Amniotic stem cell (primary cell): ENCODE measurements around the gene RAC2.

Experiments
- DNase-seq: peaks from one replicate; lab custom pipeline; 2025; lab: John Stamatoyannopoulos, UW

The RAC2 gene

DNA sequence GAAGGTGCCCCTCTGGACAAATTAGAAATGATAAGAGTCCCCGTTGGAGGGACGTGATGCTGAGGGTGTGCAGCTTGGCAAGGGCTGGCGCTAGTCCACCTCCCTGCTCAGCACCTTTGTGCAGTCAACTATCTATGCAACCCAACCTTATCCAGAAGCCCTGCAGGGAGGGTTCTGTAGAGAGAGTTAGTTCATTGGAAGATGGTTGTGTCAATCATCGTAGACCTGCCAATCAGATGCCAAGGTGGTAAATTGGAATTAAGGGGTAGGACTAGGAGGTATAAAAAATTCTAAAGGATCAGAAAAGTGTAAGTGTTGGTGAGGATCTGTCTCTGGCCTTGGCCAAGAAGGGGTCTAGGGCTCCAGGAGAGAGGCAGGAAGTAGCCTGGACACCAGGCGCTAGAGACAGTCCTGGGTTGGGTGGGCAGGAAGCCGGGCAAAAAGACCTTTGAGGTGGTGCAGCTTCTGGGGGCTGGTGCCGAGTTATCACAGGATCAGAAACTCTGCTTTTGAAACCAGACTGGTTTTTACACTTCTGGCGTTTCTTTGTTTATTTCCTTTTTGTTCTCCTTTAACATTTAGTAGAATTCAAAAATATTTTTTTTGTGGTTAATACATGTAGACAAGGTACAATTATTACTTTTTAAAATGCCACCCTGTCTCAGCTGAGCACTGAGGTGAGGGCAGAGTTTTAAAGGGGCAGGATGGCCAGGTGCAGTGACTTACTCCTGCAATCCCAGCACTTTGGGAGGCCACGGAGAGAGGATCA lies 57.7 kb downstream of the RAC2 start:
- DNase-seq = no peak

GRCh38 chr22:37185646-37186227 lies 58.3 kb downstream of the RAC2 start:
- no peak for DNase-seq

DNA sequence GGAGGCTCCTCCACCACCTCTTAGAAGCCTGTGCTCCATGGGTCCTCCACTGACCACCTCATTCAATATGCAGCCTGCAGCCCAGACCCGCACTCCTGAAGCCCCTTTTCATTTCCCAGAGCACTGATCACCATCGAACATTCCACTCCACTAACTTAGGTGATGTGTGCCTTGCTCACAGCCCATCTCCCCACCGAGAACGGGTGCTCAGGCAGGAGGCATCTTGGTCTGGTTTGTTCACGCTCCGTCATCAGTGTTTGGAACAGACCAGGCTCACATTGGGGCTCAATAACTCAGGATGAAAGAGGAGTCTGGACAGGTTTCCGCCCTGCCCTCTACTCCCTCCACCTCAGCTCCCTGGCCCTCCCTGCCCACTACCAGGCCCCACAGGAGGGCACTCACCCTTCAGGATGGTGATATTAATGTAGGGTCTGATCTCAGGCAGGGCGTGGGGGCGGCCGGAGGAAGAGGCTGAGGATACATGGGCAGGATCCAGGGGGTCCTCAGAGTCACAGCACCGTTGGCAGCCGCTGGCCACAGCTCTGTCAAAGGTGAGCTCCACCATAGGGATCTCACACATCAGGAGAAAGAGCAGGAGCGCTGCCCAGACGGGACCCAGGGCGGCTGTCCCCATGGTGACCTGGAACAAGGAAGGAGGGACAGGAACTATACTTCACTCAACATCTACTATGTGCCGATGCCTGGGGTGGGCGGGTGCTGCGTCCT lies 59.1 kb downstream of the RAC2 start:
- no peak for DNase-seq

- DNase-seq = no peak
These were observed 59.7 kb downstream of the RAC2 start for GRCh38 chr22:37184380-37184755.

DNA sequence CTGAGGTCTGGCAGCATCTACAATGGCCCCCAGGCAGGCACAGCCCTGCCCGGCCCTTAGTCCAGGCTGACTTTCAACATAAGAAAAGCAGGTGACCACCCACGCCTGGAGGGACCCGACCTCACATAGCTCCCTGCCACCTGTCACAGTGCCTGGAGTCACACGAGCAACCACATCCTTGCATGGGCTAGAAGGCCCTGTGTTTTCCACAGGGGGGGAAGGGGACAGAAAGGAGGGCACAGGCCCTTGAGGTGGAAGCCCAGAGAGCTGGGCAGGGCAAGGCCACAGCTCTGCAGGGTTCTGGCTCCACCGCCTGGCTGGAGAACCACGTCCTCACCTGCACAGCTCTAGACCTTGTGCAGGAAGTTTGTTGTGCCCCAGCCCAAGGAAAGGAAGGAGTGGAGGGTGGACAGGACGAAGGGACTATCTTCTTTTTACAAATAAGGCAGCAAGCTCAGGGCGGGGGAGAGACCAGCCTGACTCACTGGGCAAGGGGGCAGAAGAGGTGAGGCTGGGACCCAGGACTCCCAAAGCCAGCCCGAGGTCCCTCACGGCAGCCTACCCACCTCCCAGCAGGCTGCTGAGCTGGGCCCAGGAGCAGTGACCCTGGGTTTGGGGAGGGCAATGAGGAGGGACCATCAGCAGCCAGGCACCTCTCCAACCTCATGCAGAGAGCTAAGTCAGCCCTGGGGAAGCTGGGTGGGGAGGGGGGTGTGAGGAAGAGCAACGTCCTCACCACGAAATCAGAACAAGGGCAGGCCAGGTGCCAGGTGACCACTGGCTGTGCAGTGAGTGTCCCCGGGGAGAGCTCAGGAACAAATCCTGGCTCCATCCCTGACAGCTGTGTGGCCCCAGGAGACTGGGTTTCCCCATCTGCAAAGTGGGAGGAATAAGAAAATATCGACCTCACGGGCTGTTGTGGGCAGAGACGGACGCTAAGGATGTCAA lies 60.4 kb downstream of the RAC2 start:
- DNase-seq = no peak

DNA sequence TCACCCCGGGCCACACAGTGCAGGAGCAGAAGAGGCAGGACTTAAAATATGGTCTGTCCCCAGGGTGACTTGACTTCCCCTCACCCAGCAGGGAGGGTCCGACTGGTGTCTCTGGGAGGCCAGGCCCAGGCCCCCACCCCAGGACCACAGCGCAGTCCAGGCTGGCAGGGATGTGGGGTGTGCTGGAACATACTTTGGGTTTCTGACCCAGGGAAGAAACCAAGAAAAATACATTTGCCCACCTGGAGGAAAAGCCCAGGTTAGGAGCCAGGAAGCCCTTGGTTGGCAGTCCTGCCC lies 61.2 kb downstream of the RAC2 start:
- no peak for DNase-seq

DNA sequence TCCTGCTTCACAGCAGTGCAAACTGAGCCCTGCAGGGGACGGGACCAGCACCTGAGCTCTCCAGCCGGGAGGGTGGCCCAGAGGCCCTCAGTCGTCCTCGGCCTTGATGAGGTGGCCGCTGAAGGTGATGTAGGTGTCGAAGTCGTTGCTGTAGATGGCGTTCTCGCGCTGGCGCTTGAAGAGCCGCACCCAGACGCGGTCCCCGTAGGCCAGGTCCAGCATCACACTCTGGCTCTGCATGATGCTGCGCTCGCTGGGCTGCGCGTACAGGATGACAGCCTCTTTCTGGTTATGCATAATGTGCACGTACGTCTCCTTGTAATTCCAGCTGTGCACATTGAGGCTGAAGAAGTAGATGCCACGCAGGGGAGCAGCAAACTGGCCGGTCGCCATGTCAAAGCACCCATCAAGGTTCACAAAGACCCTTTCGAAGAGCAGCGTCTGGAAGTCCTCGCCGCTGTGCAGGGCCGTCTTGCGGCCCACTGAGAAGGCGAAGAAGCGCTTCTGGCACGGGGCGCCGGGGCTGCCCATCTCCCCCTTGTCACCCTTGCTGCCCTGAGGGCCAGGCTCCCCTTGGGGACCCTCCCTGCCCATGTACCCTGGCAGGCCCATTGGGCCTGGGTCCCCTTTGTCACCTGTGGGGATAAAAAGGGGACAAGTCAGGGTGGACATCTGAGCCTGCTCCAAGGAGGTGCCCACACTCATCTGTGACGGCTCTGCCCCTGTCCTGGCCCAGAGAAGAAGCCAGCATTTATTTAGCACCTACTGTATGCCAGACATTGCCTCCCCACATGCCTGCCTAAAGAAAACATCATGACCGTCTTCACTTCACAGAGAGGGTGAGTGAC lies 61.7 kb downstream of the RAC2 start:
- no peak for DNase-seq

- DNase-seq = no peak
These were observed 62.4 kb downstream of the RAC2 start for GRCh38 chr22:37181681-37182080.

DNA sequence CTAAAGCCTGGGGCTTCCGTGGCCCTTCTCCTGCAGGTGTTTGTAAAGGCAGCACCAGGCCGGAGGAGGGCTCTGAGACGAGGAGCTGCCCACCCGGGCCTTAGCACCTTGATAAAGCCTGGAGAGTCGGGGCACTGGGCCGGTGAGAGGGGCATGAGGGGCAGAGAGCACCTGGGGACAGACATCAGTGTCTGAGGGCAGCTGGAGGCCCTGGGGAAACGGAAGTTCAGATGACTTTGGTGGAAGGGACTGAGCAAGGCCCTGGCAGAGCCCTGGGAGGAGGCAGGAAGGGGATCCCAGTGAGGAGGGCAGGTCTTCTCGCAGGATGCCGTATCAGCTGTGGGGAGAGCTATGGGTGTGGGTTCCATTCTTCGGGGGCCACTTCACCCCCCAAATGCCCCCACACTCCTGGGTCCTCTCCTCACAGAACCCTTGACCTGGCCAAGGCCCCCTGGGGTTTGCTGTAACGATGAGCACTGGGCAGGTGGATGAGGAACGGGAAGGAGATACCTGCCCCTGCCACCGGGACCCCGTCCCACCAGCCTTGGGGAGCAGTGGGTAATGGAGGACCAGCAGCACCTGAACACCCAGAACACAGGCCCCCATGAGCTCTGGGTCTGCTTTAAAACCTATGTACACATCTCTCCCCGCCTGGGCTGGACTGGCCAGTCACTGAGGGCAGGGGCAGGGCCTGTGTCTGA lies 63.4 kb downstream of the RAC2 start:
- DNase-seq = no peak

GRCh38 chr22:37179622-37180420 lies 64.2 kb downstream of the RAC2 start:
- no peak for DNase-seq

- DNase-seq = no peak
These were observed 65.0 kb downstream of the RAC2 start for GRCh38 chr22:37179126-37179470.

- DNase-seq = no peak
These were observed 65.5 kb downstream of the RAC2 start for GRCh38 chr22:37178350-37179125.

GRCh38 chr22:37177755-37178154 lies 66.3 kb downstream of the RAC2 start:
- DNase-seq = no peak

DNA sequence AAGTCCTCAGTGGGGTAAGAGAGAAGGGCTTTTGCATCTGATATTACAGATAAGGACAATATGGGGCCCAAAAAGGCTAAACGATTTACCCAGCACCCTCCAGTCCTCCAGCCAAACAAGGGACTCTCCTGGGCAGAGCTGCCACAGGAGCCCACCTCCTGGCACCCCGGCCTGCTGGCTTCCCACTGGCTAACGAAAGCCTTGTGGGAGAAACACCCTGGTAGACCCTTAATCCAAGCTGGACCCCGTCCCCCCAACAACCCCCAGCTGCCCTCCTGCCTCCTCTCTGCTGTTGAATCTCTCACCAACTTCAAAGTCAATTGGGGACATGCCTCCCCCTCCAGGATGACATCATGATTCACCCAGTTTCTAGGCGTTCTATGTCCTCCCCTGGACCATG lies 66.8 kb downstream of the RAC2 start:
- no peak for DNase-seq

DNA sequence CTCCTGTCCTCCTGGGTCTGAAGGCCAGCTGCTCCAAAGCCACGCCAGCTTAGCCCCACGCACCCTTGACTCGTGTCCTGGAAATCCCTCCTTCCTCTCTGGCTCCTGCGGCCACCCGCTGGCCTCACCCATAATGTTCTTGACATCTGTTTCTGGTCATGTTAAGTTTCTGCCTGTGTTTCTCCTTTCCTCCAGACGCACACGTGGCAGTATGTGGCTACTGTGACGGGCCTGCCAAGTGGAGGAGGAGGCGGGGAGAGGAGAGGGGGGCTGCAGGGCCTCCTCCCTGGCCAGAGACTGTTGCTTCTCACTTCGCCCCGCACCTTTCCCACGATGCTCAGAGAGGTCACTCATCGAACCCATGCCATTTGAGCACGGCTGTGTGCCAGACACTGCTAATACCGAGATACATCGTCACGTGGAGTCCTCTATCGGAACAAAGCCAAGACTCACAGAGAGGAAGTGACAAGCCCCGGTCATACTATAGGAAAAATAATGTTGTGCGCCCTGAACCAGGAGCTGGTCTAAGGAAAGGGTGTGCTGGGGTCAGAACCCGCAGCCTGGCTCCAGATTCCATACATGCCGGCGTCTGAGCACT lies 67.5 kb downstream of the RAC2 start:
- DNase-seq = no peak

DNA sequence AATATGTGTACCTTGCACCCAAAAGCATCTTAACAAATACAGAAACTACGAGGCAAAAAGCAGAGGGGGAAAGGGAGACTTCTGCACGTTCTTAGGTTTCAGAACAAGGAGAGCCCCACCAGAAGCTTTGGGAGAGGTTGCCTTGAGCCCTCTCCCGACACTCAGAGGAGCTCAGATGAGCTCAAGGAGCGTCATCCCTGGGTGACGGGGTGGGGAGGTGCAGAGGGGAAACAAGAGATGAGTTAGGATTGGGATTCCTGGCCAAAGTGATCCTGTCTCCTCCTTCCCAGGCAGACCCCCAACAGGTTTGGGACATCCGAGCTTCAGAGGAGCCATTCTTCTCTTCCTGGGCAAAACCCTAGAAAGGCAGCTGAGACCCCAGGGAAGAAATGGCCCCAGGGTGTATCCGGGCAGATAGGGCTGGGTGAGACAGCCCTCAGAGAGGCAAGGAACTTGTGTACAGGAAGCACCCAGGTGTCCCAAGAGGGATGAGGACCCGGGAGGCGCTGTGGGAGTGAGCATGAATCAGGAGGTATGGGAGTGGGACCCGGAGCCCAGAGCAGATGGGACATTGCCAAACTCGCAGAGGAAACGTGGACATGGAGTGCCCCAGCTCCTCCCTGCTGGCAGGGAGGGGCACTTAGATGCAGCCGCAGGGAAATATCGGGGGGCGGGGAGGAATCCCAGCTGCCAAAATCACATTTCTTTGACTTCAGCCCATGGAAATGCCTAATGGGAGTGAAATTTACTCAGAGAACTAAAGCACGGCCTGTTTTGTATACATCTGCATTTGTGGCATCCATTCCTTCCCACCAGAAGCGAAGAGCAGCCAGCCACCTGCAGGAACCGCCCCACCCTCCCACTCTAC lies 68.4 kb downstream of the RAC2 start:
- DNase-seq = no peak
